Activated CD4-positive, CD25-positive, alpha-beta regulatory T cell (primary cell): Measurements from ENCODE around the gene SFXN5.
A peak's percentile ranks its signal among the peaks of the same experiment; 100 is the strongest.
"Not testable (repeated sequence)": the region's sequence is repeated elsewhere in the genome, so short reads cannot be mapped to it uniquely, and the experiment has no call there.

ENCODE experiments used
- DNase-seq, 4 experiments: peaks; one replicate each; lab custom pipeline; 2025; lab: John Stamatoyannopoulos, UW

The SFXN5 gene

DNA sequence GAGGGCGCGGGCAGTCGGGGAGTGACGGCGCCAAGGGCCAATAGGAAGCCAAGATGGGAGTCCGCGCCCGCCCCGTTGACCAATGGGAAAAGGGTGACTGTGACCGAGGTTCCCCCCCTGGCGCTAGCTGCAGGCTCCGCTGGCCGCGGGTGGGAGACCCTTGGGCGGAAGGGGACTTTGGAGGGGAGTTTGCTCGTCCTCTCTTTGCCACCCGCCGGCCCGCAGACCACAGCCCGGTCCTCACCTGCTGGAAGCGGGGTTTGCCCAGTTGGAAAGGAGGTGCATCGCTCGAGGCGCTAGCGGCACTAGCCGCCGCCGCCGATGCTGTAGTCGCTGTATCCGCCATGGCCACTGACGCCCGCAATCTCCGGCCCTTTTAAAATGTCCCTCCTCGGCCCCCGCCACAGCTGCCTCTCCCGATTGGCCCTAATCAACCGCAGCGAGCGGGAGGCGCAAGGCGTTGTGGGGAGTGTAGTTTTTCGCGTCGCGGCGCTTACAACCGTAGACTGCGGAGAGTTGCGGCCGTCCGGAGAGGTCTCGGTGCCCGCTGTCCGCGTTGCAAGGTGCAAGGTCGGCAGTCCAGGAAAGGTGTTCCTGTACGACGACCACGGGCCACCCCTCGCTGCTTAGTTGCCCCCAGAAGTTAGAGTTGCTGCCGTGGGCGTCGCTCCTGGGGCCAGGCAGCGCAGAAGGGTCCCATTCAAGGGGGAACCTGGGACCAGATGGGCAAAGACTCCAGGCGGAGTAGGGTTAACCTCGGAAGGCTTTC, at the start of gene SFXN5:
TSS of gene SFXN5 (minus strand) at position 353 of the 769 bp plus-strand sequence. CDS start at position 346, 7 bp downstream.
- DNase-seq, result peak; percentile 84 to 94 (median 90)

DNA sequence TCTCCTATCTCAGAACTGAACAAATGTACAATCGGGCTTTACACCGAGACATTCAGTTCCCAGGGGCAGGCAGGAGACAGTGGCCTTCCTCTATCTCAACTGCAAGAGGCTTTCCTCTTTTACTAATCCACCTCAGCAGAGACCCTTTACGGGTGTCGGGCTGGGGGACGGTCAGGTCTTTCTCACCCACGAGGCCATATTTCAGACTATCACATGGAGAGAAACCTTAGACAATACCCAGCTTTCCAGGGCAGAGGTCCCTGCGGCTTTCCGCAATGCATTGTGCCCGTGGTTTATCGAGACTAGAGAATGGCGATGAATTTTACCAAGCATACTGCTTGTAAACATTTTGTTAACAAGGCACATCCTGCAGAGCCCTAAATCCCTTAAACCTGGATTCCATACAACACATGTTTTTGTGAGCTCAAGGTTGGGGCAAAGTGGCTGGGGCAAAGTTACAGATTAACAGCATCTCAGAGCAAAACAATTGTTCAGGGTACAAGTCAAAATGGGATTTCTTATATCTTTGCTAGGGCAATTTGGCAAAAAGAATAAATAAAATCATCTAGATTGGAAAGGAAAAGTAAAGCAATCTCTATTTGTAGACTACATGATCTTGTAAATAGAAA, 48.2 kb upstream of the SFXN5 start:
- not testable (repeated sequence) for DNase-seq

GRCh38 chr2:73117441-73117840, 45.9 kb upstream of the SFXN5 start:
- DNase-seq, result no peak

DNA sequence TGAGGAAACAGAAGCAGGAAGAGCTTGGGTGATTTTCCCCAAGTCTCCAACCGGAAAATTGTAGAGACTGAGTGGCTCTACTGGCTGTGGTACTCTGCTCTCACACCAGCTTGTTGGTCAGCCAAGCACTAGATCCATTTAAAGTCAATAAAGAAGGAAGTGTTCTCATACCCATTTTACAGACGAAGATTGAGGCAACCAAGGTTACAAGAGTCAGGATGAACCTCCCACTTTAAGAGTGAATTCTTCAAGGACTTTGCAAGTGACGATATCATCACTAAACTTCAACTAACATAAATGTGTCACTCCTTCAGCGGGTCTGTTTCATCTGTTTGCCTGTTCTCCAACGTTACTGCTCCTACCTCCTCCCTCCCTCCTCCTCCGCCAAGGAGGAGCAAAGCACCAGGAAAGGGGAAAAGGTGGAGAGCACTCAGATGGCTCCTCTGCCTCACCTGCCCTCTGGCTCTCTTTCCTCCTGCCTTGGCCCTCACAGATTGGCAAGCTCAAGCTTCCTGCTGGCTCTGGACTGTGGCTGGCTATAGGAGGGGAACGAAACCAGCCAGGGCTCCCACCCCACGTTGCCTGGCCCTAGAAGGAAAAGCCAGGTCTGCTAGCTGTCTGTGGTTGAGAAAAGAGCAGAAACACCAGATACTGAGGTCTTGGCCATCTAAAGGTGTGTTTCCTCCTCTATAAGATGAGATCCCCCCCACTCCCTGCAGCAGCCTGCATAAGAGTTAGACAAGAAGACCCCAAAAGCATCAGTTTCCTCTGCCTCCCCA, 44.9 kb upstream of the SFXN5 start:
- no peak for DNase-seq

- no peak for DNase-seq
Observed at GRCh38 chr2:73114273-73114867, 42.9 kb upstream of the SFXN5 start.

DNA sequence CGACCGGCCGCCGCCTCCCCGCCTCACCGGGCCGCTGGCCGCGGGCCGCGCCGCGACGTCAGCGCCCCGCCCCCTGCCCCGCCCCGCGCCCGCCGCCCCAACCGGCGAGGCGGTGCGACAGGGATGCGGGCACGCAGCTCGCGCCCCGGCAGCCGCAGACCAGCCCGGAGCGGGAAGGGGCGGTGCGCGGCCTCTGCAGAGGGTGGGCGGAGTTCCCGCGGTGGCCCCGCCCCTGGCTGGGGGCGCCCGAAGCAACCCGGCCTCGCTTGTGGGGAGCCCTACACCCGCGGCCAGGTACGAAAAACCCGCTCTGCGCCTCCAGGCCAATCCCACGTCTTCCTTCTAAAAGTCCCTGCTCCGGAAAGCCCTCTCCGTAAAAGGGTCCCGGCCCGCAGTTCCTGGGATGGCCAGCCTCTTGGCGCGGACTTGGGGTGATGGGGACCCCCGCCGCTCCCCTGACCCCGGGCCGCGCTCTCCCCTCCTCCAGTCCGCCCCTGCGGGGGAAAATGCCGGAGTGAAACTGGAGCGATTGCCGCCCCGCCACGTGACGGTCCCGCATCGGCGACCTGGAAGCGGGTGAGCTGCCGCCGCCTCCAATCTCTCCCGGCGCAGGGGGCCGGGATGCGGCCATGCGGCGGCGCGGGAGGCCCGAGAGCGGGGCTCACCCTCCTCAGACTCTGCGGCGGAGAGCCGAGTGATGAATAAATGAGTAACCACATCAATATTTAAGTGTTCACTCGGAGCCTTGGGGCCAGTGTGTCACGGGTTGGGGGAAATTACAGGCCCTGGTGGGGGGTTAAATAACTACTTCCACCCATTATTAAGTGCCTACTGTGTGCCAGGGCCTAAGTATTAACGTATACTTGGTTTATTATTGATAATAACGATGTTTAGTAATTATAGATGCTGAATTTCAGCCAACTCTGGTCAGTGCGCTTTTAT, 41.7 kb upstream of the SFXN5 start, which contains the start of gene RAB11FIP5:
TSS of gene RAB11FIP5 (minus strand) at position 36 of the 942 bp plus-strand sequence. CDS start 171 bp downstream, outside the sequence.
- peak; percentile 54 to 68 (median 61) for DNase-seq

GRCh38 chr2:73112026-73112912, 40.8 kb upstream of the SFXN5 start:
- DNase-seq, result no peak

GRCh38 chr2:73111073-73112025, 39.8 kb upstream of the SFXN5 start:
- no peak for DNase-seq

GRCh38 chr2:73110168-73111072, 38.9 kb upstream of the SFXN5 start:
- no peak for DNase-seq

GRCh38 chr2:73109431-73110167, 38.1 kb upstream of the SFXN5 start:
- DNase-seq, result no peak

GRCh38 chr2:73107211-73107926, 35.9 kb upstream of the SFXN5 start:
- no peak for DNase-seq

- DNase-seq, result no peak
Observed at GRCh38 chr2:73106791-73107190, 35.3 kb upstream of the SFXN5 start.

GRCh38 chr2:73105511-73105971, 34.0 kb upstream of the SFXN5 start:
- DNase-seq, result no peak

- DNase-seq, result no peak
Observed at GRCh38 chr2:73104933-73105332, 33.4 kb upstream of the SFXN5 start.

GRCh38 chr2:73103018-73103542, 31.6 kb upstream of the SFXN5 start:
- no peak for DNase-seq
